GM18505 (cell line): ENCODE data around the gene MTRF1L.
"Not testable (repeated sequence)": the region's sequence is repeated elsewhere in the genome, so short reads cannot be mapped to it uniquely, and the experiment has no call there.

Source experiments
- ATAC-seq: cut with Tn5 transposase; IDR thresholded peaks from one replicate; pipeline ENCODE4 v1.9.1; 2021; ENCODE audit not compliant: unreplicated experiment
- POLR2A ChIP-seq: IDR thresholded peaks from 4 replicates; pipeline ENCODE4 v1.6.1; 2011; ENCODE audit warnings: borderline replicate concordance; ENCODE audit not compliant: insufficient read depth, insufficient read length; ENCODE audit errors: extremely low read depth

The MTRF1L gene

DNA sequence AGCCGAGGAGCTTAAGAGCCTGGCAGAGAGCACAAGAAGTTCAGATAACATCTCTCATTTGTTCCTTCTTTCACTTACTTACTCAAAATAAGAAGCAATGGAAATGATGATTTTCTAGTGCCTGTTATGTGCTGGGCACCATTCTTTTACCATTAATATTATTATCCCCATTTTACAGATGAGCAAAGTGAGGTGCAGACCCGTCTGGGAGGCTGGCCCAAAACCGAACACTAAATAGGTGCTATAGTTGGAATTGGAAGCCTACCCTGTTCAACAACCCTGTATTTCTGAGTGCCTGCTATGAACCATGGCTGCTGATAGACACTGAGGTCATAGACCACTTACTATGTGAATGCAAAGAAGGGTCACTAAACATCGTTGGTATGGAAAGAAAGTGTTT, 25.0 kb upstream of the MTRF1L start:
- no peak for ATAC-seq
- no peak for TF ChIP-seq POLR2A

DNA sequence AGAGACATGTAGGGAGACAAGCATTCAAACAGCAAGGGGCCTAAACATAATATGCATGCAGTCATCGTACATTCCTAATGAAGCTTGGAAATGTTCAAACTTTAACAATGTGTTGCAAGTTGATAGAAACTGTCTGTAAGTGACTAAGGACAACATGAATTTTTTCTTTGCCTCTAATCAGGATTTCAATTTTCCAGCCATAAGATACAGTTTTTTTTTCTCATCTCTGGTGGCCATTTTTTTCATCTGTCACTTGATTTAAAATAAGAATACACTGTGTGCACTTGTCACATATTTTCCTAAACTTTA, 22.2 kb upstream of the MTRF1L start:
- no peak for ATAC-seq
- no peak for TF ChIP-seq POLR2A

DNA sequence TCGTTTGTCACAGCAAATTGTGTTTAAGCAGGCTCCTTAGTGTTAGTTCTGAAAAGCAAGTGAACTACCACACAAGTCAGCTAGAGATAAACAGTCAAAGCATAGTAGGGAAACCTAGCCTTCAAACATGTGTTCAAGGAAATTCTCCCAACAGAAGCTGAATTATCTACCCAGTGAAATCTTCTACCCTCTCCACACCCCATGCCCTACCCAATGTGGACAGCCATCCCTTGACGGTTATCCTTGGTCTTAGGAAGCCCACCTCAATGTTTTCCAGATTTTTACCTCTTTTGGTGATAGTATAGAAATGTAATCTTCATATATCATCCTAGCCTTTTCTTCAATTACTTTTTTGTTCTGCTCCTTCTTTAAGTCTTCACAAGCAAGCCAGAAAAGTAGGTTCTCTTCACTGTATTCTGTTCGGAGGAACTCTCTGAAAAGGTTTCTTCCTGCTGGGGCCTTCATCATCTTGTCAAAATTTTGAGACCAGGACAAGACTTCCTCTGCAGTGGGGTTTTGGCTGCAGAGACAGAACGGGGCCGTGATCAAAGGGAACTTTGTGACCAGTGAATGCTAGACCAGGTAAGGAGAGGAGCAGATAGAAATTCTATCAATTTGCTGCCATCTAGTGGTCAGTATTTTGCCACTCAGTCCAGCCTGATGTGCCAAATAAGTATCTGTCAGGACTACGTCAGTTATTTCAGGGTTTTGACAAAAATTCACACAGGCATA, 21.6 kb upstream of the MTRF1L start:
- ATAC-seq = peak; percentile 99
- no peak for TF ChIP-seq POLR2A

DNA sequence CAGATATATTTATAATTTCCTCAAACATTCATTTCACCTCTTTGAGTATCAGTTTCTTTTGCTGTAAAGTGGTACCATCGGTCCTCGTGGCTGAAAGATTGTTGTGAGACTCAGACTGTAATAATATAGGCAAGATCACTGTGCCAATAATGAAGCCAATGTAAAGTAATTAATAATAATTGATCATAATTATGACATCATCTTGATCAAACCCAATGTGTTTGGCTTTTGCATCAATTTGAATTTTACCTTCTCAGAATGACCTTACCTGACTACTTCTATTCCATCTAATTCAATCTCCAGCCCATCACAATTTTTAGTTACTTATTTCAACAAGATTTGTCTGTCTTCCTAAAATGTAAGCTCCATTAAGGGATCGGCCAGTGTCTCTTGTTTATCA, 15.8 kb upstream of the MTRF1L start:
- ATAC-seq = no peak

DNA sequence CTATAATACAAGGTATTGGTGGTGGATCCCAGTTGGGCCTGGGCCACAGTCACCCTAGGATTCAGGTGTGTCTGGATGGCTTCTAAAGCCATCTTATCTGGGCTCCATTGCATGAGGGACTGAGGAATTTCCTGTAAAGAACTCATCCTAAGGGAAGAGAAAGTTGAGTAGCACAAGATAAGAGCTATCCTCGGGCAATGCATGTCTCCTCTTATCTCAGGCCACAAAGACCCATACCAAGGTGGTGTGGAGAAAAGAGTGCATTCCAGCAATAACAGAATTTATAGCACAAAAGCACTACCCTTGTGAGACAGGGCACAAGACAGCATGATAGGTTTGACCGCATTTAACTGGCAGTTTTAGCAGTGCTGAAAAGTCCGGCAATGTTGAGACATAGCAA, 14.3 kb upstream of the MTRF1L start:
- TF ChIP-seq POLR2A = no peak
- ATAC-seq = no peak

More for the DNA sequence above, 15.8 kb upstream of the MTRF1L start:
- TF ChIP-seq POLR2A = no peak

DNA sequence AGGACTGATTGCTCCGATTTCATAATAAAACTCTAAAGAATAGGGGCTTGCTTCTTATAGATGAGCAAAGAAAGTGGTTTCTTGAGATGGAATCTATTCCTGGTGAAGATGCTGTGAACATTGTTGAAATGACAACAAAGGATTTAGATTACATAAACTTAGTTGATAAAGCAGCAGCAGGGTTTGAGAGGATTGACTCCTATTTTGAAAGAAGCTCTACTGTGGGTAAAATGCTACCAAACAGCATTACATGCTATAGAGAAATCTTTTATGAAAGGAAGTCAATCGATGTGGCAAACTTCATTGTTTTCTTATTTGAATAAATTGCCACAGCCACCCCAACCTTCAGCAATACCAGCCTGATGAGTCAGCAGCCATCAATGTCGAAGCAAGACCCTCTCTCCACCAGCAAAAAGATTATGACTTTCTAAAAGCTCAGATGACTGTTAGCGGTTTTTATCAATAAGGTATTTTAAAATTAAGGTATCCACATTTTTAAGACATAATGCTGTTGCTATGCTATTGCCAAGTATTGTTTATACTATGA, 12.7 kb upstream of the MTRF1L start:
- no peak for ATAC-seq
- no peak for TF ChIP-seq POLR2A

DNA sequence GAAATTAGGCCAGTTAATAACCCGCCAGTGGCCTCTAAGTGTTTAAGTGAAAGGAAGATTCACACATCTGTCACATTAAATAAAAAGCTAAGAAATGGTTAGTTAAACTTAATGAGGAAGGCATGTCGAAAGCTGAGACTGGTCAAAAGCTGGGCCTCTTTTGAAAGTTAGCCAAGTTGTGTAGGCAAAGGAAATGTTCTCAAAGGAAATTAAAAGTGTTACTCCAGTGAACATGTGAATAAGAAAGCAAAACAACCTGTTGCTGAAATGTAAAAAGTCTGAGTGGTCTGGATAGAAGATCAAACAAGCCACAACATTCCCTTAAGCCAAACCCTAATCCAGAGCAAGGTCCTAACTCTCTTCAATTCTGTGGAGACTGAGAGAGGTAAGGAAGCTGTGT, 10.9 kb upstream of the MTRF1L start:
- no peak for TF ChIP-seq POLR2A
- no peak for ATAC-seq

DNA sequence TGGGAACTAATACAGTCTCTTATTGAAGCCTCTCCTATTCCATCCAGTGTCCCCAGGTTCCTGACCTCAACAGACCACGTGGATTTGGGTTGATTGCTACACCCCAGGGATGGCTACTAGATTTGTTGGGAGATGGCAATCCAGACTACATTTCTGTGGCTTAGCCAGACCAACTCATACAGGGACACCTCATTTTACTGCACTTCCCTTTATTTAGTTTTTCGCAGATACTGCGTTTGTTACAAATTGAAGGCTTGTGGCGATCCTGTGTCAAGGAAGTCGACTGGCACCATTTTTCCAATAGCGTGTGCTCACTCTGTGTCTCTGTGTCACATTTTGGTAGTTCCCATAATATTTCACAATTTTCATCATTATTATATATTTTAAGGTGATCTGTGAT, 10.3 kb upstream of the MTRF1L start:
- ATAC-seq = no peak
- no peak for TF ChIP-seq POLR2A

DNA sequence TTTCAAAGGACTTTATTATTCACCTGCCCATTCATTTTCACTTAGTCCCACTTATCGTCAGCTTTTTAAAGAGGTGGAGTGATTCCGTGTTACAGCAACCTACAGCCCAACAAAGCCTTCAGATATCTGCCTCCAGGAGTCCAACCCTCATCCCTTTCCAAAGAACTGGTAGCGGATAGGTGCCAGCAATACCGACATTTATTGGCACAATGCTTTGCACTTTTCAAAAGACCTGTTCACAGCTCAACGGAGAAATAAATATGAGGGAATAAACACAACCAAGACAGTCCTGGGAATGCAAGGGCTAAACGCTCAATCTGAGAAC, 819 bp upstream of the MTRF1L start:
- no peak for TF ChIP-seq POLR2A
- peak; percentile 0 for ATAC-seq

DNA sequence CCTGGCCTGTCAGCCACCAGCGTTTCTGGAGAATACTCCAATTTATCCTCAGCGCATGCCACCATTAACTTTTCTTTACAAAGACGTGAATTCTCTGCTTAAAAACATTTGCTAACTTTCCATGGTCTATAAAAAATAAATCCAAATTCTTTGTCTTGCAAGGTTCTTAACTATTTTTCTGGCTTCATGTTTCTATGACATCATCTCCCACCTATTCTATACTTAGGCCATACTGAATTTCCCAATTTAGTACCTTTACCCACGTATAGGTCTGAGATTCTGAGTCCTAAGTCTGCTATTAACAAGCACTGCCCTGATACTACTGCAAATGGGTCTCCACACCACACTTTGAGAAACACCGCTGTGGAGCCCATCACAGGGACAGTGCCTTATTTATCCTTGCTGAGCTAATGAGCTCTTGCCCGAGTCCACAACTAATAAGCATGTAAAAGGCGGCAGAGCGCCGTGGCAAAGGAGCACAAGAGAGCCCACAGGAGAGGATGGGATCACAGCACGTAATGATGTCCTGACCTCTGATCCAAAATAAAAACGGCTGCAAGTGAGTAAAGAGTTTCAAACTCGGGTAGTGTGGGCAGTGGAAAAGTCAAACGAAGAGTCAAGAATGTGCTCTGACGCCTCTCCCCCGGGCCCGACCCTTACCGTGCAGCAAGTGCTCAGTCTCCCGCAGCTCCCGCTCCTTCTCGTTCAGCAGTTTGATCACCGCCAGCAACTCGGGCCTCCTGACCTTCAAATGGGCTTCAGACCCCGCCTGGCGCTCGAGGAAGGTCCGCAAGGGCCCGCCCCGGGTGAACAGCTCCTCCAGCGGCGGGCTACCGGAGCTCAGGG, 519 bp downstream of the MTRF1L start:
- ATAC-seq = peak; percentile 28
- no peak for TF ChIP-seq POLR2A

DNA sequence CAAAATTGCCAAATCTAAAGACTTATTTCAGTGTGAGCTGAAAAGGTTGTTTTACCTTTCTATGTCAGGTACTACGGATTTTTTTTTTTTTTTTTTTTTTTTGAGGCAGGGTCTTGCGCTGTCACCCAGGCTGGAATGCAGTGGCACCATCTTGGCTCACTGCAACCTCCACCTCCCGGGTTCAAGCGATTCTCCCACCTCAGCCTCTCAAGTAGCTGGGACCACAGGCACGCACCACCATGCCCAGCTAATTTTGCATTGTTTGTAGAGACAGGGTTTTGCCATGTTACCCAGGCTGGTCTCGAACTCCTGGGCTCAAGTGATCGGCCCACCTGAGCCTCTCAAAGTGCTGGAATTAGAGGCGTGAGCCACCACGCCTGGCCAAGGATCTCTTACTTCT, 1.7 kb downstream of the MTRF1L start:
- not testable (repeated sequence) for ATAC-seq

DNA sequence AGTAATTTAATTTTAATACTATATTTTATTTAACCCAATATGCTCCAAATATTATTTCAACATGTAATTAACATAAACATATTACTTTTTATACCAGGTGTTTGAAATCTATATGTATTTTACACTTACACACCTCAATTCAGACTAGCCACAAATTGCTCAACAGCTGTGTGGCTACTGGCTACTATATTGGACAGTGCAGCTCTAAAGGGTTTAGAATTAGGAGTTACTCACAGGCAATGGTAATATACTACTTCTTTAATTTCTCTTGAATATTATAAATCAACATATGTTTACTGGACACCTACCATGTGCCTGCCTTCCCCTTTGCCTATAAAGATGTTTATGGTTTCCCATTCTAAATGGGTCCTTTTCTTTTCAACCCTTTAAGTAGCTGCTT, 2.3 kb downstream of the MTRF1L start:
- ATAC-seq = no peak
- no peak for TF ChIP-seq POLR2A

DNA sequence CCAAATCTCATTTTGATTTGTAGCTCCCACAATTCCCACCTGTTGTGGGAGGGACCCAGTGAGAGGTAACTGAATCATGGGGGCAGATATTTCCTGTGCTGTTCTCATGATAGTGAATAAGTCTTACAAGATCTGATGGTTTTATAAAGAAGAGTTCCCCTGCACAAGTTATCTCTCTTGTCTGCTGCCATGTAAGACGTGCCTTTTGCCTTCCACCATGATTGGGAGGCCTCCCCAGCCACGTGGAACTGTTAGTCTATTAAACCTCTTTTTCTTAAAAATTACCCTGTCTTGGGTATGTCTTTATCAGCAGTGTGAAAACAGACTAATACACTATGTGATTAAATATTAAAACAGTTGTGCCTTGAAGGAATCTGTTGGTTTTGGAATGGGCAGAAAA, 3.0 kb downstream of the MTRF1L start:
- ATAC-seq = not testable (repeated sequence)

DNA sequence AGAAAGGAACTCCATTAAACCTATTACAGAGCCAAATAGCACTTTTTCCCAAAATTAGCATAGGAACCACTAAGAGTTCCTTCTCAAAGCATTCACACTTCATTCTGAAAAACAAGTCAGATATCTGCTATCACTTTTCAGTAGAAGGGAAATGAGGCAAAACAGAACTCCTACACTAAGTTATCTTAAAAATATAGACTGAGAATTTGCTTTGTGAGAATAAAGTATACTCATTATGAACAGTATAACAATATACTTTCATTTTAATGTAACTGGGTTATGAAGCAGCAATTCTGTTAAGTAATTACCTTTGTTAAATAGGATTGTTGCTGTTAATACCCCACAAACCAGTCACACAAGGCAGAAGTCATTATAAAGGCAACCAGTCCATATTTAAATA, 8.7 kb downstream of the MTRF1L start:
- TF ChIP-seq POLR2A = no peak
- no peak for ATAC-seq

DNA sequence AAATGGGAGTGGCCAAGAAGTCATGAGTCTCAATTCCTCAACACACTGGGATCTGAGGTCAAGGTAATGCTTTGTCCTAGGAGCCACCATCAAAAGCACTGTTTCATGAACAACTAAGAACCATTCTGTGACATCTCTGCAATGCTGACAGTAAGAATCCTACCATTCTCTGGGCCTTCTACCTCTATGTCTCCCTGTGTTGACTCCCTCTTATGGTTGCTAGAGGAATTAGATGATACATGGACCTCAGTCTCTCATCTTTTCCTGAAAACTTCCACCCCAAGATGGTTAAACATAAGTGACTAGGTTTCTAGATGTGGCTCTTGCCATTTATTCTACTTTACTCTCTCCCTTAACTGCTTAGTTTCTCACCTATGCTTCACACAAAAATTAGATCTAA, 9.1 kb downstream of the MTRF1L start:
- no peak for ATAC-seq
- no peak for TF ChIP-seq POLR2A

DNA sequence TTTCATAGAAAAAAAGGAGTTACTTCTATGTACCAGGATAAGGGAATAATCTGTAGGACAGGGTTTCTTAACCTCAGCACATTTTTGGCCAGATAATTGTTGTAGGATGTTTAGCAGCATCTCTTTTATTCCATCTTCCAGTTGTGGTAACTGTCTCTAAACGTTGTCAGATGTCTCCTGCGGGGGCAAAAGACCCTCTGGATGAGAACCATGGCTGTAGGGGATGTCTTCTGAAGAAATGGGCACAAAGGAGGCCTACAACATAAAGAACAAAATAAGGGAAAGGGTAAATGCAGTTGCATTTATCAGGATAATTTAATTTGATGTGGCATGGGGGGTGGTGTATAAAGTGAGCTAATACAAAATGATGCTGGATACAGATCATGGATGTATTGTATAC, 15.5 kb downstream of the MTRF1L start:
- no peak for ATAC-seq
- TF ChIP-seq POLR2A = no peak

DNA sequence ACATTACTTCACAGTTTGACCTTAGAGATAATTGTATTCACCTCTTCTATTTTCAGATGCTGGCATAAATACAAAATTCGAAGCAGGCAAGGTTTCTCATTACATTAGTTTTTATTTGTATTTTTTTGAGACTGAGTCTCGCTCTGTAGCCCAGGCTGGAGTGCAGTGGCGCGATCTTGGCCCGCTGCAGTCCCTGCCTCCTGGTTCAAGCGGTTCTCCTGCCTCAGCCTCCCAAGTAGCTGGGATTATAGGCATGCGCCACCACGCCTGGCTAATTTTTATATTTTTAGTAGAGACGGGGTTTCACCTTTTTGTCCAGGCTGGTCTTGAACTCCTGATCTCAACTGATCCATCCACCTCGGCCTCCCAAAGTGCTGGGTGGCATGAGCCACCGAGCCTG, 17.2 kb downstream of the MTRF1L start:
- ATAC-seq = not testable (repeated sequence)
